Calu3 (cell line): ENCODE data around the gene PTGR1. TPM values are rescaled to one million over a fixed set of nuclear protein-coding genes. Genes with fewer than 3 reads are reported as not detected.

Experiments
- BruUV-seq: library from RNA; stranded (reverse); fragments of 400-500 nt; replicated peaks from 2 replicates; lab custom pipeline; 2021; lab: Mats Ljungman, UMichigan
- CTCF ChIA-PET: fragments of 300-600 bp; sonication (Branson Sonifier 250); formaldehyde crosslinking; loops from one replicate; lab custom pipeline; 2022; ENCODE audit warnings: antibody characterized with exemption; lab: Charles Lee
- DNase-seq: peaks from one replicate; pipeline ENCODE4 v3.0.0; 2022
- H3K27ac Mint-ChIP-seq: one replicate; pipeline ENCODE4 v1.8.0; 2022; ENCODE audit warnings: mixed read lengths; ENCODE audit not compliant: unreplicated experiment
- H3K27me3 Mint-ChIP-seq: one replicate; pipeline ENCODE4 v1.8.0; 2022; ENCODE audit warnings: mixed read lengths; ENCODE audit not compliant: unreplicated experiment
- H3K36me3 Mint-ChIP-seq: one replicate; pipeline ENCODE4 v1.8.0; 2022; ENCODE audit warnings: mild to moderate bottlenecking, moderate library complexity, mixed read lengths; ENCODE audit not compliant: insufficient read depth, unreplicated experiment
- H3K4me1 Mint-ChIP-seq: one replicate; pipeline ENCODE4 v1.8.0; 2022; ENCODE audit warnings: mild to moderate bottlenecking, low read depth, mixed read lengths; ENCODE audit not compliant: unreplicated experiment
- H3K4me3 Mint-ChIP-seq: one replicate; pipeline ENCODE4 v1.8.0; 2022; ENCODE audit warnings: mild to moderate bottlenecking, low read depth, moderate library complexity, mixed read lengths; ENCODE audit not compliant: unreplicated experiment
- H3K9me3 Mint-ChIP-seq: one replicate; pipeline ENCODE4 v1.8.0; 2022; ENCODE audit warnings: low read depth, mixed read lengths; ENCODE audit not compliant: unreplicated experiment
- intact Hi-C: fragments of 100-400 bp; cut with micrococcal nuclease; formaldehyde crosslinking; loops from one replicate; pipeline ENCODE4 v1.10.0; 2022; ENCODE audit not compliant: unreplicated experiment
- total RNA-seq: library from RNA; stranded (reverse); gene quantifications from 2 replicates; pipeline ENCODE4 v1.2.3, GENCODE V29; 2022
- TF ChIP-seq, protein P1 (sequence below): fragments of 200-600 bp; IDR thresholded peaks from one replicate; pipeline ENCODE4 v1.8.0; 2022; ENCODE audit warnings: antibody characterized with exemption; ENCODE audit not compliant: unreplicated experiment

The PTGR1 gene
- total RNA-seq, 1 experiment from 2014 or later = 24.2 TPM

GRCh38 chr9:111645806-111646205, 46.4 kb upstream of the PTGR1 start:
- CTCF ChIA-PET = no interaction called here
- no peak for DNase-seq
- Mint-ChIP-seq H3K36me3 (peaks cover 5% of the 10 kb centered on the region), H3K4me1 (no peaks in the 10 kb centered on the region), H3K27ac (no peak overlapping the region), H3K27me3 (no peaks in the 10 kb centered on the region), H3K4me3 (no peak overlapping the region), H3K9me3 (no peaks in the 10 kb centered on the region)
- intact Hi-C loops = no loop called here
- TF ChIP-seq, protein P1, sequence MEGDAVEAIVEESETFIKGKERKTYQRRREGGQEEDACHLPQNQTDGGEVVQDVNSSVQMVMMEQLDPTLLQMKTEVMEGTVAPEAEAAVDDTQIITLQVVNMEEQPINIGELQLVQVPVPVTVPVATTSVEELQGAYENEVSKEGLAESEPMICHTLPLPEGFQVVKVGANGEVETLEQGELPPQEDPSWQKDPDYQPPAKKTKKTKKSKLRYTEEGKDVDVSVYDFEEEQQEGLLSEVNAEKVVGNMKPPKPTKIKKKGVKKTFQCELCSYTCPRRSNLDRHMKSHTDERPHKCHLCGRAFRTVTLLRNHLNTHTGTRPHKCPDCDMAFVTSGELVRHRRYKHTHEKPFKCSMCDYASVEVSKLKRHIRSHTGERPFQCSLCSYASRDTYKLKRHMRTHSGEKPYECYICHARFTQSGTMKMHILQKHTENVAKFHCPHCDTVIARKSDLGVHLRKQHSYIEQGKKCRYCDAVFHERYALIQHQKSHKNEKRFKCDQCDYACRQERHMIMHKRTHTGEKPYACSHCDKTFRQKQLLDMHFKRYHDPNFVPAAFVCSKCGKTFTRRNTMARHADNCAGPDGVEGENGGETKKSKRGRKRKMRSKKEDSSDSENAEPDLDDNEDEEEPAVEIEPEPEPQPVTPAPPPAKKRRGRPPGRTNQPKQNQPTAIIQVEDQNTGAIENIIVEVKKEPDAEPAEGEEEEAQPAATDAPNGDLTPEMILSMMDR = no peak
- BruUV-seq = no TSS peak

GRCh38 chr9:111644195-111644772, 44.8 kb upstream of the PTGR1 start:
- no peak overlapping the region for H3K4me3 Mint-ChIP-seq
- CTCF ChIA-PET = no interaction called here
- H3K9me3 Mint-ChIP-seq = no peaks in the 10 kb centered on the region
- BruUV-seq = no TSS peak
- TF ChIP-seq, protein P1 = no peak
- H3K36me3 Mint-ChIP-seq = peaks cover 5% of the 10 kb centered on the region
- no peak overlapping the region for H3K27ac Mint-ChIP-seq
- intact Hi-C loops = no loop called here
- no peak for DNase-seq
- no peaks in the 10 kb centered on the region for H3K4me1 Mint-ChIP-seq
- H3K27me3 Mint-ChIP-seq = no peaks in the 10 kb centered on the region

DNA sequence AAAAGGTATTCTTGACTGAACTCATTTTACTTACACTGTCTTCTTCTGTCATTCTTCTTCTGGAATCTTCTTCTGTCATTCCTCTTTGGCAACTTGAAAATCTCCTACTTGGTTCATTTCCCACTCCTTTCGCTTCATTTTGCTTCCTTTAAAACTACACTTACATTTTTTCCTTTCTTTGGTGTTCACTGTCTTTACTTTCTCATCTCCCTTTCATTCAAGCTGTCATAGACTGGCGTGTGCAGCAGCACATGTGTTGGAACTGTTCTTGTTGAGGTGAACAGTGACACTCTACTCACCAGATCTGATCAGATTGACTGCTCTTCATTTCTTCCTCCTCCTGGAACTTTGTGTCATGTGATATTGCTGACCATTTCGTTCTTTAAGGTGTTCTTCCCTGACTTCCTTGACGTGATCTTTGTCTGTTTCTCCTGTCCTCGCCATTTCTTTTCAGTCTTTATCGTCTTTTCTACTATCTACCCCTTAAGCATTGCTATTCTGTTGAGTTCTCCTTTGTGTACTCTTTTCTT, 38.0 kb upstream of the PTGR1 start:
- H3K9me3 Mint-ChIP-seq = no peaks in the 10 kb centered on the region
- H3K36me3 Mint-ChIP-seq = no peaks in the 10 kb centered on the region
- DNase-seq = no peak
- no peak overlapping the region for H3K27ac Mint-ChIP-seq
- intact Hi-C loops = loop anchor here (10.0 kb wide), 1 partner anchor 87 kb away; no protein-coding TSS in a partner anchor
- peaks cover 20% of the 10 kb centered on the region for H3K4me1 Mint-ChIP-seq
- no peaks in the 10 kb centered on the region for H3K27me3 Mint-ChIP-seq
- H3K4me3 Mint-ChIP-seq = no peak overlapping the region
- TF ChIP-seq, protein P1 = no peak
- no TSS peak for BruUV-seq
- CTCF ChIA-PET = no interaction called here

GRCh38 chr9:111634860-111635259, 35.4 kb upstream of the PTGR1 start:
- H3K36me3 Mint-ChIP-seq = peaks cover 20% of the 10 kb centered on the region
- H3K9me3 Mint-ChIP-seq = no peaks in the 10 kb centered on the region
- TF ChIP-seq, protein P1 = no peak
- intact Hi-C loops = loop anchor here (10.0 kb wide), 1 partner anchor 90 kb away; no protein-coding TSS in a partner anchor
- H3K4me3 Mint-ChIP-seq = no peak overlapping the region
- no peaks in the 10 kb centered on the region for H3K27me3 Mint-ChIP-seq
- H3K27ac Mint-ChIP-seq = no peak overlapping the region
- CTCF ChIA-PET = no interaction called here
- H3K4me1 Mint-ChIP-seq = peaks cover 20% of the 10 kb centered on the region
- DNase-seq = no peak
- no TSS peak for BruUV-seq
